Activated naive CD8-positive, alpha-beta T cell treated with anti-CD3 and anti-CD28 coated beads, Interleukin-2, amount 10 ng/mL, durations not matched to agents 7 days and 5 days (primary cell): ENCODE results near the gene ZNF133. TPM values are rescaled to one million over a fixed set of nuclear protein-coding genes. Genes with fewer than 3 reads are reported as not detected.
"Not testable (repeated sequence)": the region's sequence is repeated elsewhere in the genome, so short reads cannot be mapped to it uniquely, and the experiment has no call there.

Experiments
- ATAC-seq: fragments of 150-1000 bp; cut with Tn5 transposase; one replicate; pipeline ENCODE4 v1.10.0; 2021; ENCODE audit warnings: low read depth, moderate library complexity
- POLR2A ChIA-PET: fragments of 350-600 bp; sonication (Branson Sonifier 250); formaldehyde crosslinking; loops from one replicate; lab custom pipeline; 2021; ENCODE audit warnings: antibody characterized with exemption; lab: Charles Lee
- DNase-seq: peaks from one replicate; pipeline ENCODE4 v3.0.0; 2021
- H3K27ac Mint-ChIP-seq: one replicate; pipeline ENCODE4 v1.8.0; 2022; ENCODE audit warnings: mild to moderate bottlenecking, mixed read lengths
- H3K27me3 Mint-ChIP-seq: one replicate; pipeline ENCODE4 v1.8.0; 2022; ENCODE audit warnings: mild to moderate bottlenecking, moderate library complexity, mixed read lengths
- H3K36me3 Mint-ChIP-seq: one replicate; pipeline ENCODE4 v1.8.0; 2021; ENCODE audit warnings: mild to moderate bottlenecking, mixed read lengths
- H3K4me1 Mint-ChIP-seq: one replicate; pipeline ENCODE4 v1.8.0; 2021; ENCODE audit warnings: mixed read lengths
- H3K4me3 Mint-ChIP-seq: one replicate; pipeline ENCODE4 v1.8.0; 2022; ENCODE audit warnings: mild to moderate bottlenecking, moderate library complexity, mixed read lengths
- H3K9me3 Mint-ChIP-seq: one replicate; pipeline ENCODE4 v1.8.0; 2021; ENCODE audit warnings: mixed read lengths
- total RNA-seq, 2 experiments: library from RNA; stranded (reverse); gene quantifications; one replicate each; pipeline ENCODE4 v1.2.3, GENCODE V29; 2021

ZNF133 gene
- total RNA-seq, 2 experiments from 2014 or later: 9.2 TPM

DNA sequence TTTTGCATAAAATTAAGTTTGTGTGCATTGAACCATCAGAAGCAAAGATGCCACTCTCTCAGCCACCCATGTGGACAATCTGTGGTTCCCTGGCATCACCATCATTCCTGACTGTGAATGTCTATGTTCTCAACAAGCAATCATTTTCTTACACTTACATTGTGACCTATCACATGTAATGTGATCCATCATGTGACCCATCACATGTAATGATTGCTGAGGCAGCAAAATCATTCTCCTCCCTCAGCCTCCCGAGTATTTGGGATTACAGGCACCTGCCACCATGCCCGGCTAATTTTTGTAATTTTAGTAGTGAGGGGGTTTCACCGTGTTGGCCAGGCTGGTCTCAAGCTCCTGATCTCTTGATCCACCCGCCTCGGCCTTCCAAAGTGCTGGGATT lies 22.0 kb upstream of the ZNF133 start:
- Mint-ChIP-seq H3K27me3 (peaks cover 40% of the 10 kb centered on the region), H3K9me3 (no peaks in the 10 kb centered on the region), H3K36me3 (no peaks in the 10 kb centered on the region), H3K4me3 (no peak overlapping the region), H3K27ac (no peak overlapping the region), H3K4me1 (no peaks in the 10 kb centered on the region)
- no peak for ATAC-seq
- POLR2A ChIA-PET: no interaction called here
- no peak for DNase-seq

DNA sequence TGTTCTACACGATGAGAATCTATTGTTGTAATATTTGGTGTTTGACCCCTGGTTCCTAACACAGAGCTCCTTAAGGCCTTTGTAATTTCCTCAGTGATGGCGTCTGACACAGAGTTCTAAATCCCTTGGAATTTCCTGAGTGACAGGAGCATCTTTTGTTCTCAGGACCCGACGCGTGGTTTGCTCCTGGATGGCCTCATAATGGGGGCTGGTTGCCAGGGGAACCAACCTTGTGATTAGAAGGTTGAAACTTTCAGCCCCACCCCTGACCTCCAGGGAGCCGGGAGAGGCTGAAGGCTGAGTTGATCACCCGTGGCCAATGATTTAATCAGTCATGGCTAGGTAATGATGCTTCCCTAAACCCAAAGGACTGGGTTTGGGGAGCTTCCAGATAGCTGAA lies 20.5 kb upstream of the ZNF133 start:
- no peaks in the 10 kb centered on the region for H3K9me3 Mint-ChIP-seq
- peaks cover 47% of the 10 kb centered on the region for H3K27me3 Mint-ChIP-seq
- H3K27ac Mint-ChIP-seq: no peak overlapping the region
- H3K4me3 Mint-ChIP-seq: no peak overlapping the region
- no peak for DNase-seq
- no peak for ATAC-seq
- no peaks in the 10 kb centered on the region for H3K4me1 Mint-ChIP-seq
- H3K36me3 Mint-ChIP-seq: no peaks in the 10 kb centered on the region
- POLR2A ChIA-PET: no interaction called here

DNA sequence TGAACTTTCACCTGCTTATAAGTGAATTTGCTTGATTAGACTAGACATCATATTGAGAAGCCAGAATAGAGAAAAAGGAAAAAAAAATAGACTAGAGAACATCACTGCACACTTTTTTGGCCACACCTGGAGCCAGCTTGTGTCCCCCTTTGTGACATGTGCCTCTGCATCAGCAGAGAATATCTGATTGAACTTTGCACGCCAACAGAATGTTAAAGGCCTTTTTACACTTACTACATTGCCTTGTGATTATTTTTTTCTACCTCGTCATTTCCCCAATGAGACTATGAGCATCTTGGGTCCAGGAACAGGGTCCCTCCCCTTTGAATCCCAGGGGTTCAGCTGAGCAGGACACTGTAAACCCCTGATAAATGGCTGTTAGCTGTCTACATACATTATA lies 17.2 kb upstream of the ZNF133 start:
- Mint-ChIP-seq H3K4me1 (no peaks in the 10 kb centered on the region), H3K4me3 (no peak overlapping the region), H3K36me3 (no peaks in the 10 kb centered on the region), H3K27me3 (peaks cover 46% of the 10 kb centered on the region), H3K9me3 (no peaks in the 10 kb centered on the region), H3K27ac (no peak overlapping the region)
- DNase-seq (no peak), ATAC-seq (no peak)
- POLR2A ChIA-PET: no interaction called here

DNA sequence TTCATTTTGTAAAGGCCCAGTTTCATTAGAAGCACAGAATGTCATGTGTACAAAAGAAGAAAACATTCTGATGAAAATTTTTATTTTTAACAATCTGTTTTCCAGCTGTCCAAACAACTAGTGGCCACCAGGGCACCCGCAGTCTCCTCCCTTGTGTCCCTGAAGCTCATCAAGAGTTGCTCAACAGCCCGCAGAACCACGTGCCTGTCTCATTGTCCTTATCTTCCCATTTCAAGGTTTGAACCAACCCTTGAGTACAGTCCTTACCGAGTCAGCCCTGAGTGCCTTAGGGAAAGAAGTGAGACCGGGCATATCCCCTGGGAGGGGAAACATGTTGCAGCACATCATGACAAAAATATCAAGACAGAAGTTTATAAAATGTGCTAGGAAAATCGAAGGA lies 15.9 kb upstream of the ZNF133 start:
- Mint-ChIP-seq H3K4me3 (no peak overlapping the region), H3K27me3 (peaks cover 47% of the 10 kb centered on the region), H3K9me3 (no peaks in the 10 kb centered on the region), H3K36me3 (no peaks in the 10 kb centered on the region), H3K4me1 (peaks cover 1% of the 10 kb centered on the region), H3K27ac (no peak overlapping the region)
- ATAC-seq (no peak), DNase-seq (no peak)
- POLR2A ChIA-PET: no interaction called here

DNA sequence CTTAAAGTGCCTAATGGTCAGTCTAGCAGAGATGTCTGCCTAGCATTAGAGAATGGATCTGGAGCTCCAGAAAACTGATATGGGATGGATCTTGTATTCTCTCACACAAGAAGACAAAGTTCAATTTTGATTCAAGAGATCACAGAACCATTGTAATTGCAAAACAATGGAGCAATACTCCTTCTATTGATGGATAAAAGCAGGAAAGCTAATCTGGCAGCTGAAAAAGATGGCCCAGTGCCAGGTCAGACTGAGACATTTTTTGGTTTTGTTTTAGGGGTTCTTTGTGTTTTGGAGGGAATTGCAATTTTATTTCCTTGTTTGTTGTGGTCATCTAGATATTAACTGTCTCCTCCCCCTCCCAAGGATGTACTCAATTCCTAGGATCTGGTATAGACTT lies 14.6 kb upstream of the ZNF133 start:
- POLR2A ChIA-PET: no interaction called here
- H3K27ac Mint-ChIP-seq: no peak overlapping the region
- ATAC-seq (no peak), DNase-seq (no peak)
- peaks cover 1% of the 10 kb centered on the region for H3K4me1 Mint-ChIP-seq
- no peak overlapping the region for H3K4me3 Mint-ChIP-seq
- no peaks in the 10 kb centered on the region for H3K36me3 Mint-ChIP-seq
- peaks cover 38% of the 10 kb centered on the region for H3K27me3 Mint-ChIP-seq
- no peaks in the 10 kb centered on the region for H3K9me3 Mint-ChIP-seq

DNA sequence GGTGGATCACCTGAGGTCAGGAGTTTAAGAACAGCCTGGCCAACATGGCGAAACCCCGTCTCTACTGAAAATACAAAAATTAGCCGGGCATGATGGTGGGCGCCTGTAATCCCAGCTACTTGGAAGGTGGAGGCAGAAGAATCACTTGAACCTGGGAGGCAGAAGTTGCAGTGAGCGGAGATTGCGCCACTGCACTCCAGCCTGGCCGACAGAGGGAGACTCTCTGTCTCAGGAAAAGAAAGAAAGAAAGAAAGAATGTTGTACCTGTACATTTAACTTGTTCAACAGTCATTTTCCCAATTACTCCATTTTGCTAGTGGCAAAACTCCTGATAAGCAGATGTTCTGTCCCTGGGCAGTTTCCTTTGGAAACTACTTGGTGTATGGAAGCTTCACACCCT lies 12.4 kb upstream of the ZNF133 start:
- H3K27me3 Mint-ChIP-seq: peaks cover 39% of the 10 kb centered on the region
- DNase-seq, ATAC-seq, POLR2A ChIA-PET, H3K4me3 Mint-ChIP-seq, H3K36me3 Mint-ChIP-seq, H3K9me3 Mint-ChIP-seq, H3K4me1 Mint-ChIP-seq, H3K27ac Mint-ChIP-seq: not testable (repeated sequence)

DNA sequence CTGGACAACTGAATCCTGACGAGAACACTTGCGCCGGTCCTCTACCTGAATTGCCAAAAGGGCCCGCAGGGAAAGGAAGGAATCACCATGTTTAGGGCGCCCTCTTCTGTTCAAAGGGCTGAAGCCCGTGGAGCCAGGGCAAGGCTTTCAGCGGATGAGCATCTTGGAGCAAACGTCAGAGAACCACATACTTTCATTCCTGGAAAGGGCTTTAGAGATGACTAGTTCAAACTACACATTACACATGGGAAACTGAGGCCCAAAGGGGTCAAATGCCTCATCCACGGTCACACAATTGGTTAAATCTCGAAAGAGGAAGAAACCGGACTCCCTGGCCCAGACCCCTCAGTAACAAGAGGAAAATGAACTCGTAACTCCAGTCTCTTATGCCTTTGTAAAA lies 11.5 kb upstream of the ZNF133 start:
- Mint-ChIP-seq H3K36me3 (no peaks in the 10 kb centered on the region), H3K4me3 (no peak overlapping the region), H3K27me3 (peaks cover 39% of the 10 kb centered on the region), H3K27ac (no peak overlapping the region), H3K4me1 (peaks cover 1% of the 10 kb centered on the region), H3K9me3 (no peaks in the 10 kb centered on the region)
- POLR2A ChIA-PET: no interaction called here
- ATAC-seq: peak; percentile 86
- peak; percentile 63 for DNase-seq

DNA sequence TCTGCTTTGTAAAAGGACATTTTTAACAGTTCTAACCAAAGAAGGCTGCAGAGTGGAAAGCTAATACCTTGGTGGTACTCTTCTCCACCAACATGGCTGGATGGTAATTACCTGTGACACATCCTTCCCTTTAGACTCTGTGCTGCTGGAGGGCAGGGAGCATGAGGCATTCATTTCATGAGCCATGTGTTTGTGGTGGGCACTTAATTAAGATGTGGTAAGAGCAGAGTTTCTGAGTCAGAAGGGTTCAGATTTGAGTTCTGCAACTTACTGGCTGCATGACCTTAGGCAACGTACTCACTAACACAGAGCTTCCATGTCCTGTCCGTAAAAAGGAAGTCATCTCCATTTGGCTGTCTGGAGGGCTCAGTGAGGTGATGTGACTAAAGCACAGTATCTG lies 9.1 kb upstream of the ZNF133 start:
- POLR2A ChIA-PET: interaction anchor here (1.4 kb wide), 1 partner anchor 8 kb away, joined by 4 read pairs; no protein-coding TSS in a partner anchor
- no peak overlapping the region for H3K27ac Mint-ChIP-seq
- peaks cover 51% of the 10 kb centered on the region for H3K27me3 Mint-ChIP-seq
- no peaks in the 10 kb centered on the region for H3K36me3 Mint-ChIP-seq
- no peaks in the 10 kb centered on the region for H3K9me3 Mint-ChIP-seq
- no peak for DNase-seq
- ATAC-seq: no peak
- no peak overlapping the region for H3K4me3 Mint-ChIP-seq
- H3K4me1 Mint-ChIP-seq: peaks cover 1% of the 10 kb centered on the region

DNA sequence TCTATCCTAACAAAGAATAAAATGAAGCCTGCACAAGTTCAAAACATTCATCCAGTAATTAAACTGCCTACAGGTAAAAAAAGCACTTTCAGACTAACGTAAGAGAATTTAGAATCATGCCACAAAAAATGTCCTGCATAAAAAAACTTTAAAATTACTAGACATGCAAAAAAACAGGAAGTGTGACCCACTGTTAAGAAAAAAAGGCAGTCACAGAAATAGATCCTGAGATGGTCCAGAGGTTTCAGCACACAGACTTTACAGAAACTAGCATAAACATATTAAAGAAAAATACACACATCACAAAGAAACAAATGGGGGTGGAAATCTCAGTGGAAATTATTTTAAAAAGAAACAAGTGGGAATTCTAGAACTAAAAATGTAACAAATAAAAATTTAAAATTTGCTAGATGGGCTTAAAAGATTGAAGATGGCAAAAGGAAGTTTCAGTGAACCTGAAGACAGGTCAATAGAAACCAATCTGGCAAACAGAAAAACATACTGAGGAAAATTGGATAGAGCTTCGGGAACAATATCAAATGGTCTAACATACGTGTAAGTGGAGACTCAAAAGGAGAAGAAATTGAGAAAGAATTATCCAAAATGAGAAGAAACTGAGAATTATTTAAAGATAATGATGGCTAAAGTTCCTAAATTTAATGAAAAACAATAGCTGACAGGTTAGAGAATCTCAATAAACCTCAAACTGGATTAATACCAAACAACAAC lies 3.4 kb upstream of the ZNF133 start:
- H3K4me1 Mint-ChIP-seq: peaks cover 7% of the 10 kb centered on the region
- POLR2A ChIA-PET: no interaction called here
- no peak overlapping the region for H3K4me3 Mint-ChIP-seq
- ATAC-seq (no peak), DNase-seq (no peak)
- peaks cover 12% of the 10 kb centered on the region for H3K9me3 Mint-ChIP-seq
- no peak overlapping the region for H3K27ac Mint-ChIP-seq
- H3K36me3 Mint-ChIP-seq: no peaks in the 10 kb centered on the region
- peaks cover 32% of the 10 kb centered on the region for H3K27me3 Mint-ChIP-seq

DNA sequence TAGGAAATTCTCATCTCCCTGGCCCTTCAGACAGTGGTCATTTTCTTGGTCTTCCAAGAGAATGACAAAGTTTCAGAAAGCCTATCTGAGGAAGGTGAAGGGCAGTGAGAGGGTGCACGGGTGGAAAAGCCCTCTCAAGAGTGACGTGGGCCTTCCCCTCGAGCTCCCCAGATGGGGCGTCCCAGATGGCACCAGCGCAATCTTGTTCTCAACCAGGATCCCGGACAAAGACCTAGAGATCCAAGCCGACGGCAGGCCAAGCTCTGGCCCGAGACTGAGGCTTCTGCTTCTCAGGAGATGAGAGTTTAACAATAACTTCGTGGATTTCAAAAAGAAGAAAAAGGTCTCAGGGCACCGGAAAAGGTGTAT lies 797 bp upstream of the ZNF133 start:
- ATAC-seq: no peak

DNA sequence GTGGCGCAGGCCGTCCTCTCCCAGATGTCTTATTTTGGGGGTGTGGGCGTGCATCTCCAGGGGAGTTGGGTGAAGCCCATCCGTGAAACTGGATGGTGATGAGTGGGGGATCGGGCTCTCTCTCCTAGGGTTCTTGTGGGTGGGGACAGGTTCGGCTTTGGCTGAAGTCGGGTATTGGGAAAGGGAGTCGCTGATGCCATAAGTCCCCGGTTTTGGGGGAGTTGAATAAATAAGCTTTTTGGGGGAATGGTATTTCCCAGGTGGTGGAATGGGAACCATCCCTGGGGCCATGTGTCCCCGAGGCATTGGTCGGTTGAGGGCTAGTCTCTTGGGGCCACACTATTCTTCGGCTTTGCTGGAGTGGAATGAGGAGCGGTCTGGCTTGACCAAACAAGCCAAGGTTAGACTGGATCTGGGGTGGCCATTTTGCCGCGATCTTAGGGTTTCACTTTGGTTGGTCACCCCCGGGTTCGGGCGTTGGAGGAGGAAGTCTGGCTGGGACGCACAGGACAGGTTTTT lies 481 bp downstream of the ZNF133 start:
- H3K36me3 Mint-ChIP-seq: peaks cover 16% of the 10 kb centered on the region
- POLR2A ChIA-PET: interaction anchor here (0.9 to 3.1 kb wide), 4 partner anchors 151 to 1763 kb away, joined by 3 to 24 read pairs (median 4); partner anchors contain the start of genes CRNKL1, KAT14, PET117 and SMIM26
- ATAC-seq (no peak), DNase-seq (no peak)
- peak overlapping the region; percentile 99 for H3K27ac Mint-ChIP-seq
- H3K4me3 Mint-ChIP-seq: peak overlapping the region; percentile 85
- H3K4me1 Mint-ChIP-seq: peaks cover 10% of the 10 kb centered on the region
- peaks cover 10% of the 10 kb centered on the region for H3K27me3 Mint-ChIP-seq
- peaks cover 12% of the 10 kb centered on the region for H3K9me3 Mint-ChIP-seq

More for the DNA sequence above, 797 bp upstream of the ZNF133 start:
- POLR2A ChIA-PET: interaction anchor here (0.6 to 3.1 kb wide), 5 partner anchors 8 to 593 kb away, joined by 3 to 24 read pairs (median 4); partner anchors contain the start of genes KAT14, MGME1, PET117 and SMIM26
- peak overlapping the region; percentile 85 for H3K4me3 Mint-ChIP-seq
- H3K36me3 Mint-ChIP-seq: peaks cover 13% of the 10 kb centered on the region
- H3K9me3 Mint-ChIP-seq: peaks cover 12% of the 10 kb centered on the region
- no peak for DNase-seq
- H3K27me3 Mint-ChIP-seq: peaks cover 19% of the 10 kb centered on the region
- peak overlapping the region; percentile 99 for H3K27ac Mint-ChIP-seq
- H3K4me1 Mint-ChIP-seq: peaks cover 10% of the 10 kb centered on the region

DNA sequence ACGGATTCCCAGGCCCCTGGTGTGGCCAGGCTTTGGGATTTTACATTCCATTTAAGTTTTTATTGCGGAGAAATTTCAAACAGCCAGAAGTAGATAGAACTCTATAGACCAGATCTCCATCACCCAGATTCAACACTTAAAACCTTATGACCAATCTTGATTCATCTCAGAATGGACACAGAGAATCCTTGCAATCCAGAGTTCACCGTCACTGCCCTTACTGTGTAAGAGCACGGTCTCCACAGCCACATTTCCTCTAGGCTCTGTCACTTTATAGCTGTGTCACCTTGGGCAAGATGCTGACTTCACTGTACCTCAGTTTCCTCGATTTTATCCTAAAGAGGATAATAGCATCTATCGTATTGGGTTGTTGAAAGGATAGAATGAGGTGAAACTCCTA lies 979 bp downstream of the ZNF133 start:
- Mint-ChIP-seq H3K9me3 (peaks cover 12% of the 10 kb centered on the region), H3K36me3 (peaks cover 18% of the 10 kb centered on the region), H3K27me3 (peaks cover 7% of the 10 kb centered on the region), H3K27ac (peak overlapping the region; percentile 99), H3K4me3 (peak overlapping the region; percentile 85), H3K4me1 (peaks cover 10% of the 10 kb centered on the region)
- DNase-seq (no peak), ATAC-seq (no peak)
- POLR2A ChIA-PET: interaction anchor here (3.1 kb wide), 1 partner anchor 151 kb away, joined by 24 read pairs; the partner anchor contains the start of genes KAT14 and PET117

DNA sequence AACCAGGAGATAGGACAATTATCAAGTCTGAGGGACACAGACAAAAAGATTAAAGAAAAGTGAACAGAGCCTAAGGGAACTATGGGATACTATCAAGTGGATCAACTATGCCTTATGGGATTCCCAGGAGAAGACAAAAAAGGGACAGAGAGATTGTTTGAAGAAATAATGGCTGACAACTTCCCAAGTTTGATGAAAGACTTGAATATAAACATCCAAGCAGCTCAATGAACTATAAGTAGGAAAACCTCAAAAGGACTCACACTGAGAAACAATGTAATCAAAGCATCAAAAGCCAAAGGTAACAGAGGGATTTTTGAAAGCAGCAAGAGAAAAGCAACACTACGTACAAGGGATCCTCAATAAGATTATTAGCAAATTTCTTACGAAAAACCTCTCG lies 11.0 kb downstream of the ZNF133 start:
- peaks cover 24% of the 10 kb centered on the region for H3K36me3 Mint-ChIP-seq
- ATAC-seq (no peak), DNase-seq (no peak)
- H3K9me3 Mint-ChIP-seq: peaks cover 8% of the 10 kb centered on the region
- no peaks in the 10 kb centered on the region for H3K27me3 Mint-ChIP-seq
- H3K4me3 Mint-ChIP-seq: no peak overlapping the region
- POLR2A ChIA-PET: no interaction called here
- no peaks in the 10 kb centered on the region for H3K4me1 Mint-ChIP-seq
- no peak overlapping the region for H3K27ac Mint-ChIP-seq

DNA sequence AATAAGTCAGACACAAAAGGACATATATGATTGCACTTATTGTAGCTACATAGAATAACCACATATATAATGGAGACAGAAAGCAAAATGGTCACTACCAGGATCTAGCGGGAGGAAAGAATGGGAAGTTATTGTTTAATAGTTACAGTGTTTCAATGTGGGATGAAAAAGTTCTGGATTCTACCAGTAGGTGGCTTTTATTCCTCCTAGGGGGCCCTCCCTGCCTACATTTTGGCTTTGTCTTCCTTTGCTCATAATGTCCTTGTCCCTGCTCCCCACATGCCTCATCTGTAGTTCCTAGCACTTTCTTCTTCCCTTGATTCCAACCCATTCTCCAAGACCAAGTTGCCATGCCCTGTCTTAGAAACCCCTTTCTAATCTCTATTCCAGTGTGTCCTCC lies 16.3 kb downstream of the ZNF133 start:
- DNase-seq: no peak

More for the DNA sequence above, 16.3 kb downstream of the ZNF133 start:
- POLR2A ChIA-PET: no interaction called here
- ATAC-seq: no peak
- Mint-ChIP-seq H3K4me3 (no peak overlapping the region), H3K27ac (no peak overlapping the region), H3K27me3 (no peaks in the 10 kb centered on the region), H3K36me3 (peaks cover 17% of the 10 kb centered on the region), H3K9me3 (peaks cover 1% of the 10 kb centered on the region), H3K4me1 (no peaks in the 10 kb centered on the region)
